ELF-1 (cell line): Measurements from ENCODE around the gene TENT5C.

Source experiments
- DNase-seq: peaks from one replicate; pipeline ENCODE4 v3.0.0-alpha.2; 2016; ENCODE audit warnings: low read depth, low spot score

The TENT5C gene

DNA sequence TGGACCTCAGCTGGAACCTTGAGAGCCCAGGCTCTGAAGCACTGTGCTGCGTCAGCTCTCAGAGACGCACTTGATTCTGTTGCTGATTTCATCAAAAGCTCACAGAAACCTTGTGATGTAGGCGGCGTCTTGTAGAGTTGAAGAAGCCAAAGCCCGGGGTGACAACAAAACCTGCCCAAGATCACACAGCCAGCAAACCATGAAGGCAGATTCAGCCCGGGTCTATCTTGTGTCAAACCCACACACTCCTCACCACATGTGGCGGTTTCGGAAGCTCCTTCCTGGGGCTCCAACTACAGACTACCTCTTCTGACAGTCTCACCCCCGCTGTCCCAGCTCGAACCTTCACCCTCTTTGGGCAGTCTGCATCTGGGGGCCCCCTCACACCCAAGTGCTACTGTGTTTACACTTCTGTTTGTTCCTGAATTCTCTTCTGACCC is 50.4 kb downstream of the TENT5C start:
- no peak for DNase-seq

- DNase-seq: peak; percentile 57
Observed at GRCh38 chr1:117657031-117657430, 51.2 kb downstream of the TENT5C start.

- no peak for DNase-seq
Observed at GRCh38 chr1:117657949-117658660, 52.3 kb downstream of the TENT5C start.

- DNase-seq: no peak
Observed at GRCh38 chr1:117658676-117659075, 52.8 kb downstream of the TENT5C start.

DNA sequence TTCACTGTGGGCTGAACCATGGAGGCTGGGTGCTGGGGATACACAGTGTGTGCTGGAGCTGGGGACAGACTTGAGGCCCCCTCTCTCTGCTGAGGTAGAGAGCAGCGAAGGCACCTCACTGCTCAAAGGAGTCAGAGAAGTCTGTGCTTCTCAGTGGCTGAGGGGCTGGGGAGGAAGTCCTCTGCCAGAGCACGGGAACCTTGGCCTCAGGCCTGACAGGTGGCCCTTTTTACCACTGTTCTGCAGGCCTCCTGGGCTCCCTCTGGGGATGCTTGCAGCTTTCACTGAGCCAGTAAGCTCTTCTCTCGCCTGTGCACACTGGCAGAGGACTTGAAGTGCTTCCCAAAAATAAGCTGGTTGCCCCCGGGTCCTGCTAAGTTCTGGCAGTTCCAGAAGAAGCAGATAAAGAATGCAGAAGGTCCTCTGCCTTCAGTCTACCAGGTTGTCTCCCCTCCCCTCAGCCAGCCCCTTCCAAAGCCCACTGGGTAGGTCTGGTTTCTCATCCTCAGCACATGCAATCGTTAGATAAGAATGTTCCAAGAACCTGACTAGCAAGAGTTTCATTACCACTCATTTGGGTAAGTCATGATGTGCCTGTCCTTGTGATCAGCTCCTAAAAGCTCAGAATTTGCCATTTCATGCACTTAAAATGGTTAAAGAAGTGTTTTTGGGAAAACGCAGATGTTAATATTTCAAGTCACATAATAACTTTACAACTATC is 53.9 kb downstream of the TENT5C start:
- DNase-seq: no peak

GRCh38 chr1:117660271-117660965 is 54.6 kb downstream of the TENT5C start:
- no peak for DNase-seq

DNA sequence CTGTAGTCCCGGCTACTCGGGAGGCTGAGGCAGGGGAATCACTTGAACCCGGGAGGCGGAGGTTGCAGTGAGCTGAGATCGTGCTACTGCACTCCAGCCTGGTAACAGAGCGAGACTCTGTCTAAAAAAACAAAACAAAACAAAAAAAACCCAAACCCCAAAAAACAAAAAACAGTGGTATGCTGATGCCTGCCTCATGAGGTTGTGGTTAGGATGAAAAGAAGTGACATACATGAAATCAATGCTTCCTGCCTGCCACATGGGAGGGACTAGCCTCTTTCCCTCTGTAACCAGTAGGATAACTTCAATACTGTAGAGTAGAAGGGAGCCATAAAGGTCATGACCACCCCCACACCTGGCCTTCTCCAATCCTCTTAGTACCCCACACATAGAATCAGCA is 55.2 kb downstream of the TENT5C start:
- DNase-seq: no peak

DNA sequence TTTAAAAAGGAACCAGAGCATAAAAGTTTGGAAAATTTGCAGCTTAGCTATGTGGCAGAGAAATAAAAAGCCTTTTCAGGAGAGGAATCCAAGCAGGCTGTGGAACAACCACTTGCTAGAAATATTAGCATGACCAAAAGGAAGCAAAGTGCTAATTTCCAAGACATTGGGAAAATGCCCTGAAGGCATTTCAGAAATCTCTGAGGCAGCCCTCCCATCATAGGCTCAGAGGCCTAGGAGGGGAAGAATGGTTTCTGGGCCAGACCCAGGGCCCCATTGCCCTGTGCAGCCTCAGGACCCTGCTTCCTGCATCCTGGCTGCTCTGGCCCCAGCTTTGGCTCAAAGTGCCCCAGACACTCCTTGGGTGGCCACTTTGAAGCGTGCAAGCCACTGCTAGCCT is 56.8 kb downstream of the TENT5C start:
- peak; percentile 47 for DNase-seq

GRCh38 chr1:117663156-117663902 is 57.5 kb downstream of the TENT5C start:
- DNase-seq: no peak

GRCh38 chr1:117664314-117664713 is 58.5 kb downstream of the TENT5C start:
- DNase-seq: no peak

DNA sequence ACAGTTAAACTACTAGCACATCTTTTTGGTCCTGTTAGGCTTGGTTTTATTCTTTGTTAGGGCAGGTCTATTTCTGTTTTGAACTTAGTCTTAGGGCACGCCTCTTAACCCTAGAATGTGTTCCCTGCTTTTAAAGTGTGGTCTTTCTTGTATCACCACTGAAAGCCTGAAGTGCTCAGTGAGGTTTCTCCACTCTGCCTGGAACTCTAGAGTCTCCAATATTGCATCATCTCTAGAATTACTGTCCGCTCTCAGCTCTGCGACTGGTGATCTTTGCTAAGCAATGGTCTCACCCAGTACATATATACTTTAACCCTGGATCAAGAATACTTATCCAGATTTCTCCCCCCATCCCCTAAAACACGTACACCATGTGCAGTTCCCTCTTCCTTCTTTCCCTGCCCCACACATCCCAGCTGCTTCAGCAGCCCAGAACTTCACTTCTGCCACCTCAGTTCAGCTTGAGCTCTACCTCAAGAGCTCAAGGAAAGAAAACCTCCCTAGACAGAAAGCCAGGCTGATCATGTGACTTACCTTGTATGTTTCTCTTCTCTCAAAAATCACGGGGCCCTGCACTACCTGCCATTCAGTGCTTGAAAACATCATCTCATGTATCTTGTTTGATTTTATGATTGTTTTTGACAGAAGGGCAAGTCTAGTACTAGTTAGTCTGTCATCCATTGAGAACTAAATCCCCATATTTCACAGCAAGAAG is 59.9 kb downstream of the TENT5C start:
- no peak for DNase-seq

- no peak for DNase-seq
Observed at GRCh38 chr1:117669572-117669971, 63.7 kb downstream of the TENT5C start.

GRCh38 chr1:117670976-117671780 is 65.3 kb downstream of the TENT5C start:
- DNase-seq: no peak

- peak; percentile 55 for DNase-seq
Observed at GRCh38 chr1:117671781-117672501, 66.1 kb downstream of the TENT5C start.

- no peak for DNase-seq
Observed at GRCh38 chr1:117672756-117673155, 66.9 kb downstream of the TENT5C start.

- DNase-seq: no peak
Observed at GRCh38 chr1:117673405-117673804, 67.6 kb downstream of the TENT5C start.

DNA sequence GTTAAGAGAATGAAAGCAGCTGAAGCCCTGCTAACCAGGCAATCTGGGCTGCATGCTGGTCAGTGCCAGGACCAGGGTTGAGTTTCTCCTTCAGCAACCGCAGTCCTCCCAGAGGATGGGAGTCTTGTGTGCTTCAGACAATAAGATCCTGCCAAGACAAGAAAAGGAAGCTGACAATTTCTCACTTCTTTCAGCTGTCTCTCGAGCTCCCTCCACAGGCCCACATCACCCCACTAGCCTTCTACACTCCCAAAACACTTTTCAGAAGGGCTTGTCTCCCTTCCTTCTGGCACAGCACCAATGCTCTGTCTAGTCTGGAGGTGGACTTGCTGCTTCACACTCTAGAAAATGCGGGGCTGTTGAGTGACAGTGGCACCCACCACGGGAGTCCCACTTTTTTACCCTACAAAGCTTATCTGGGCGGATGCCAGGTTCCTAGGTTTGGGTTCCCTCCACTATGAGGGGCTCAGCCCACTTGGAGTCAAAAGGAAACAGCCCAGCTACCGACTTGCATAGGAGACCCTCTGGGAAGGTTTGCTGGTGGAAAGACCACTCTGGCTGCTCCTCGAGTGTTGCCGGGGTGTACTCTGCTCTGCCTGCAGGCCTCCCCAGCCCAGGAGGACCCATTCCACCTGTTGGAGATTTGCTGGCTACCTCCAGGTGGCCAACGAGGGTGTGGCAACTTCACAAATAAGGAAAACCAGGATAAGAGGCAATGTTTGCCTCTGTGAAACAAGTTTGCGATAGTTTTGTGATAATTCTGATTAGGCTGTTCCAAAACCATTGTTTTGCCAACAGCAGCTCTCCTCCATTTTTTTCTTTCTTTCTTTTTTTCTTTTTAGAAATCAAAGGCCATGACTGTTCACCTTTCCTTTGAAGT is 68.9 kb downstream of the TENT5C start:
- DNase-seq: peak; percentile 38

DNA sequence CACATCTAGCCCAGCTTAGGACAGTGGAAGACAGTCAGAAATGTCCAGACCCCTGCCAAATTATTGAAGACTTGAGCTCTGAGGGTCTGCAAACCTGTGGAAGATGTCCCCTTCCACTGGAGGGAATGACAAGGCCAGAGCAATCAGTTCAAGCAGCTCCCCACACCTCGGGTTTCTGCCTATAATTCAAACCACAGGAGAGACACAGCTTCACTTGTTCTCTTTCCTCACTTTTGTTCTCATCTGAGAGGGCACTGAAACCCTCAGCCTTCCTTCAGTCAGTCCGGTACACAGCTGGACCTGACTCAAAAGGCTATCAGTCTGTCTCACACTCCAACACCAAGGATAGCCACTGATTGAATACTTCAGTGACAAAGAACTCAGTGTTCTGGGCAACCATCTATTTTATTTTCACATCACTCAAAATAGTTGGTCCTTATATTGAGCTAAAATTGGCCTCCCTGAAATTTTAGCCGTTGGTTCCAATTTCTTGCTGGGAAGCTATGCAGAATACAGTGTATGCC is 70.1 kb downstream of the TENT5C start:
- DNase-seq: no peak
